ENCODE measurements around the gene FAM89B. TPM values are rescaled to one million over a fixed set of nuclear protein-coding genes. Genes with fewer than 3 reads are reported as not detected.

The FAM89B gene
- total RNA-seq, 1 donor from 2014 or later: 14.6 TPM

DNA sequence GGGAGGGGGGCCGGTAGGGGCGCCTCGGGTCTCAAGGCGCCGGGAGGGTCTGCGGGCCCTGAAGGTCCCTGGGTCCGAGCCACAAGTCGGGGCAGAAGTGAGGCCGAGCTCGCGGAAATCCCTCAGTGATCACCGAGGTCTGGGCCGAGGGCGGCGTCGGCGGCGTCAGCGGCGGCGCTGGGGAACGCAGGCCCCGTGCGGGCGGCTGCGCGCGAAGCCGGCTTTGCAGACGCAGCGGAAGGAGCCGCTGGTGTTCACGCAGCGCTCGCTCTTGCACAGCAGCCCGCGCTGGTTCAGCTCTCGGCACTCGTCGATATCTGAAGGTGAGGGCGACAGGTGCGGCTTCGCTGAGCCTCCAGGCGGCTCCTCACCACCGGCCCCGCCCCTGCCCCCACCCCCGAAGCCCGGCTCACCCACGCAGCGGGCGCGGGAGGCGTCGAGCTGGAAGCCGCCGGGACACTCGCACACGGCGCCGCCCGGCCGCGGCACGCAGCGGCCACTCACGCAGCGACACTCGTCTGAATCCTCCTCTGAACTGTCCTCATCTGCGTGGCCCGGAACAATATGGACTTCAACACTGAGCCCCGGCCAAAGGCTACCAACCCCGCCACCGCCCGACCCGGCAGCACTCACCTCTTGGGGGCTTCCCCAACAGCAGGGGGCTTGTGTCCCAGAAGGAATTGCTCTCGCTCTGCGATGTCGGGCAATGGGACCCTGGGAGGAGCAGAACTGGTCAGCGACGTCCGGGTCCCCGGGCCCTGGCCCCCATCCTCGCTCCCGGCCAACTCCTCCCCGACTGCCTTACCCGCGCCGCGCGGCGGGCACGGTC is 33.2 kb upstream of the FAM89B start:
- Histone ChIP-seq H3K36me3 (ENCODE audit: control insufficient read depth in 3 of 3, insufficient read depth in 3 of 3, low read length in 3 of 3) (peaks cover 30 to 37% (median 36%) of the 10 kb centered on the region in 3 donors), H3K4me3 (ENCODE audit: low read length in 3 of 3) (no peak overlapping the region), H3K27ac (ENCODE audit: low read depth, low read length) (no peak overlapping the region)

DNA sequence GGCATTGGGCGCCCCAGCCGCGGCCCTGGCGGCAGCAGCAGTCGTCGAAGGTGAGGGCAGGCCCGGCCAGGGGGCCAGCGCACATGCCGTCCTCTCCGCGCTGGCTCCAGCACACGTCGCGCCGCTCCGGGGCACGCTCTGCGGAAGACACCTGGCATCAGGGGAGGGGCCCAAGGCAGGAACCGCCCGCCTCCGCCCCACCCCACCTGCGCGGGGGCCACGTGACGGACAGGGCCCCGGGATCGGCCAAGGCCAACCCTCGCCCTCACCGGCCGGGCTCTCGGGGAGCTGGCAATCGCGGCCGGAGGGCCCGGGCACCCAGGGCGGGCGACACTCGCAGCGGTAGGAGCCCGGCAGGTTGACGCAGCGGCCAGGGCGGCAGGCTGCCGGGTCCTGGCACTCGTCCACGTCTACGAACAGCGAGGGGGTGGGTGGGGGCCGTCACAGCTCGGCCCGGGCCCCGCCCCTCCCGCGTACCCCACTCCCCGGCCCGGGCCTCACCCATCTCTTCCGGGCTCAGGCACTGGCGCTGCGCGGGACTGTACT is 32.5 kb upstream of the FAM89B start:
- H3K36me3 ChIP-seq (ENCODE audit: control insufficient read depth in 3 of 3, insufficient read depth in 3 of 3, low read length in 3 of 3): peaks cover 31 to 41% (median 37%) of the 10 kb centered on the region in 3 donors
- H3K27ac ChIP-seq (ENCODE audit: low read depth, low read length): peak overlapping the region; percentile 69

More for the DNA sequence above, 33.2 kb upstream of the FAM89B start:
- H3K9ac ChIP-seq (ENCODE audit: low read depth in 1 of 3, low read length in 3 of 3): peak overlapping the region in 1 of 3 donors; percentile 74
- H3K27me3 ChIP-seq (ENCODE audit: control insufficient read depth in 3 of 3, insufficient read depth in 3 of 3, low read length in 3 of 3): no peaks in the 10 kb centered on the region
- H3K9me3 ChIP-seq (ENCODE audit: control insufficient read depth in 3 of 3, low read length in 3 of 3): no peaks in the 10 kb centered on the region
- H3K4me1 ChIP-seq (ENCODE audit: control insufficient read depth in 3 of 3, insufficient read depth in 3 of 3, low read length in 3 of 3): peaks cover 11 to 25% (median 20%) of the 10 kb centered on the region in 3 donors

DNA sequence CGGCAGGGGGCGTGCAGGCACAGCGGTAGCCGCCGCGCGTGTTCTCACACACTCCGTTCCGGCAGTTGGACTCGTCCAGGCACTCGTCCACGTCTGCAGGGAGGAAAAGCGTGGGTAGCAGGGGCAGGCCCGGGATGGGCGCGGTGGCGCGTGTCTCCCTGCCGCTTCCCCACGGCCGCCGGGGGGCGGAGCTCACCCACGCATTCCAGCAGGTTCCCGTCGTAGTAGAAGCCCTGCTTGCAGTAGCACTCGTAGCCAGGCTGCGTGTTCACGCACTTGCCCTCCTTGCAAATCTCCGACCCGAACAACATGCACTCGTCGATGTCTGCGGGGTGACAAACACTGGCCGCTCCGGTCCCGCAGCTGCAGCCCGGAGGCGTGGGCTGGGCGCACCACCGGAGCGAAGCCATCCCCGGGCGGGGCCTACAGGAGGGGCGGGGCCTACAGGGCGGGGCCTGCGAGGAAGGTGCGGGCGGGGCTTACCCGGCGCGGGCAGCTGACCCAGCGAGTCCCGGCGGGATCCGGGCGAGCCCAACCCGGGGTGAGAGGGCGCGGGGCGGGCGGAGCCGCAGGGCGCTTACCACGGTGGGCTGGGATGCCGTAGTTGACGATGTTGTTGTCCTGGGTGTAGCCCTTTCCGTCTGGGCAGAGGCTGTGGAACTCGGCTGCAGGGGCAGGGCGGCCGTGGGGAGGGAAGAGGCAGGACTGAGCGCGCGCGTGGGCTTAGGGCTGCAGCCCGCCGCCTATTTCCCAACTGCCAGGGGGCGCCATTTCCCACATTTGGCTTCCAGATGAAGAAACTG is 31.8 kb upstream of the FAM89B start:
- peak overlapping the region; percentile 69 for H3K27ac ChIP-seq (ENCODE audit: low read depth, low read length)
- no peaks in the 10 kb centered on the region for H3K27me3 ChIP-seq (ENCODE audit: control insufficient read depth in 3 of 3, insufficient read depth in 3 of 3, low read length in 3 of 3)
- H3K4me3 ChIP-seq (ENCODE audit: low read length in 3 of 3): peak overlapping the region; percentile 82 to 88 (median 84)
- no peaks in the 10 kb centered on the region for H3K9me3 ChIP-seq (ENCODE audit: control insufficient read depth in 3 of 3, low read length in 3 of 3)
- H3K4me1 ChIP-seq (ENCODE audit: control insufficient read depth in 3 of 3, insufficient read depth in 3 of 3, low read length in 3 of 3): peaks cover 11 to 25% (median 20%) of the 10 kb centered on the region in 3 donors
- H3K36me3 ChIP-seq (ENCODE audit: control insufficient read depth in 3 of 3, insufficient read depth in 3 of 3, low read length in 3 of 3): peaks cover 26 to 37% (median 36%) of the 10 kb centered on the region in 3 donors
- H3K9ac ChIP-seq (ENCODE audit: low read depth in 1 of 3, low read length in 3 of 3): peak overlapping the region; percentile 60 to 85 (median 68)

More for the DNA sequence above, 32.5 kb upstream of the FAM89B start:
- no peaks in the 10 kb centered on the region for H3K9me3 ChIP-seq (ENCODE audit: control insufficient read depth in 3 of 3, low read length in 3 of 3)
- H3K27me3 ChIP-seq (ENCODE audit: control insufficient read depth in 3 of 3, insufficient read depth in 3 of 3, low read length in 3 of 3): no peaks in the 10 kb centered on the region
- H3K9ac ChIP-seq (ENCODE audit: low read depth in 1 of 3, low read length in 3 of 3): peak overlapping the region; percentile 56 to 74 (median 57)
- peak overlapping the region in 2 of 3 donors; percentile 84 to 88 for H3K4me3 ChIP-seq (ENCODE audit: low read length in 3 of 3)
- H3K4me1 ChIP-seq (ENCODE audit: control insufficient read depth in 3 of 3, insufficient read depth in 3 of 3, low read length in 3 of 3): peaks cover 11 to 25% (median 20%) of the 10 kb centered on the region in 3 donors

DNA sequence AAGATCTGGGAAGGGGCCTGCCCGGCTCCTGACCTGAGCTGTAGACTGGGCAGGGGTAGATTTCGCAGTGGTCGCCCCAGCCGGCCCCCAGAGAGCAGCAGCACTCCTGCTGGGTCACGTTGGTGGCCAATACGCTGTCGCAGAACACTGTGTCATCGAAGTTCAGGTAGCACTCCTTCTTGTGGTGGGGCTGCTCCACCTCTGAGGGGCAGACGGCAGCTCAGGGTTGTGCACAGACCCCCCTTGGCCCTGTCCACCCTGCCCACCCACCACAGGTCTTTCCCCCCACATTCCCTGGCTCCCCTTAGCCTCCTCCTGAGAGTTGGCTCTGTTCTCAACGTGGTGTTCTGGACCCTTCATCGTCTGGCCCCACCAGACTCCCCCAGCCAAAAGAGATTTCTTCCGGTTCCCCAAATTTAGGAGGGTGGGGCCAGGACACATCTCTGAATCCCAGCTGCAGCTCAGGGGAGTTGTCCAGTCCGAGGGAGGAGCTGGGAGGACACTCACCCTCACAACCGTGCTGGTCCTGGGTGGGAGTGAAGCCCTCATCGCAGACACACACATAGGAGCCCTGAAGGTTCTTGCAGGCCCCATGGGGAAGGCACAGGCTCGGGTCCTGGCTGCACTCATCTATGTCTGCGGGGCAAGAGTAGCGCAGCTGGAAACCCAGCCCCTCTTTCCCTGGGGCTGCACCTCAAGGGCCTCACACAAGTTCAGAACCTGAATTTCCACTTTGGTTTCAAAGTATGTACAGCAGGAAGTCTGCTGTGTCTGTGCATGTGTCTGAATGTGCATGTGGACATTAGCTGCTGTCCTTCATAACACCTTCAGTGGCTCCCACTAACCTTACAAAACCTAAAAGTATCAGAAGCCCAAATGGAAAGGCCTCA is 31.0 kb upstream of the FAM89B start:
- Histone ChIP-seq H3K9ac (ENCODE audit: low read depth in 1 of 3, low read length in 3 of 3) (peak overlapping the region; percentile 60 to 85 (median 68)), H3K36me3 (ENCODE audit: control insufficient read depth in 3 of 3, insufficient read depth in 3 of 3, low read length in 3 of 3) (peaks cover 18 to 32% (median 29%) of the 10 kb centered on the region in 3 donors)

DNA sequence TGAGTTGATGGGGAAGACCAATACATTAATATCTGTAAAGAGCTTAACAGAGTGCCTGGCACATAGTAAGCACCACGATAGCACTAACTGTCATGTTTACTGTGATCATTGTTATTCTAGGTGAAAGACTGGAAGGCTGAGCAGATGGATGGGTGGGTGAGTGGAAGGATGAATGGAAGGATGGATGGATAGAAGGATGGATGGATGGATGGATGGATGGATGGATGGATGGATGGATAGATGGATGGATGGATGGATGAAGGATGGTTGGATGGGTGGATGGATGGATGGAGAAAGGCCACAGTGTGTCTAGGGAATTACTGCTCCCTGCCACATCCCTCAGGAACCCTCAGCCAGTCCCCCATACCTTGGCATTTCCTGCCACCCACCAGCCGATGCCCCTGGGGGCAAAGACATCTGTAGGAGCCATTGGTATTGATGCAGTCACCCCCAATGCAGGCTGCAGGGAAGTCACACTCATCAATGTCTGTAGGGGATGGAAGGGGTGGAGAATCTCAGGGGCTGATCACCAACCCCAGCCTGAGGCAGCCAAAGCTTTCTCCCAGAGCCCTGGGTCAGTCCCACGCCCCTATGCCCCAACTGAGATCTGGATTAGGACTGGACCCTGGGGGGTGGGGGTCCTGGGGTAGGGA is 29.5 kb upstream of the FAM89B start:
- Histone ChIP-seq H3K27me3 (ENCODE audit: control insufficient read depth in 3 of 3, insufficient read depth in 3 of 3, low read length in 3 of 3) (no peaks in the 10 kb centered on the region), H3K4me3 (ENCODE audit: low read length in 3 of 3) (no peak overlapping the region), H3K9ac (ENCODE audit: low read depth in 1 of 3, low read length in 3 of 3) (no peak overlapping the region), H3K27ac (ENCODE audit: low read depth, low read length) (no peak overlapping the region), H3K36me3 (ENCODE audit: control insufficient read depth in 3 of 3, insufficient read depth in 3 of 3, low read length in 3 of 3) (peaks cover 17 to 29% (median 26%) of the 10 kb centered on the region in 3 donors), H3K9me3 (ENCODE audit: control insufficient read depth in 3 of 3, low read length in 3 of 3) (no peaks in the 10 kb centered on the region), H3K4me1 (ENCODE audit: control insufficient read depth in 3 of 3, insufficient read depth in 3 of 3, low read length in 3 of 3) (peaks cover 11 to 25% (median 20%) of the 10 kb centered on the region in 3 donors)

More for the DNA sequence above, 31.0 kb upstream of the FAM89B start:
- Histone ChIP-seq H3K9me3 (ENCODE audit: control insufficient read depth in 3 of 3, low read length in 3 of 3) (no peaks in the 10 kb centered on the region), H3K4me1 (ENCODE audit: control insufficient read depth in 3 of 3, insufficient read depth in 3 of 3, low read length in 3 of 3) (peaks cover 11 to 25% (median 20%) of the 10 kb centered on the region in 3 donors), H3K4me3 (ENCODE audit: low read length in 3 of 3) (peak overlapping the region; percentile 82 to 88 (median 84)), H3K27ac (ENCODE audit: low read depth, low read length) (peak overlapping the region; percentile 69), H3K27me3 (ENCODE audit: control insufficient read depth in 3 of 3, insufficient read depth in 3 of 3, low read length in 3 of 3) (no peaks in the 10 kb centered on the region)

DNA sequence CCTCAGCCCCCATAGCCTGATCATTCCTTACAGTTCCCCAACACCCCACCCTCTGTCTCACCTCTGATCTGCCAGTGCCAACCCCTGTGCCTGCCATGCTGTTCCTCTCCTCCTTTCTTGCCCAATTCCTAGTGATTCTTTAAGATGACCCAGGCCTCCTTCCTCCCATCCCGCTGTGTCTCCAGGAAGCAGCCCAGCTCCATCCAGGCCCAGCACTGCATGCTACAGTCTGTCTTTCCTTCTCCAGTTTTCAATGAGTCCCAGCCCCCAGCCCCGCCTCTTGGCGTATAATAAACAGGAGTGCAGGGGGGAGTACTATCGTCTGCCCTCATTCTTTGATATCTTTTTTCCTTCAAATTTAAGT is 26.5 kb upstream of the FAM89B start:
- Histone ChIP-seq H3K27me3 (ENCODE audit: control insufficient read depth in 3 of 3, insufficient read depth in 3 of 3, low read length in 3 of 3) (no peaks in the 10 kb centered on the region), H3K9ac (ENCODE audit: low read depth in 1 of 3, low read length in 3 of 3) (no peak overlapping the region), H3K9me3 (ENCODE audit: control insufficient read depth in 3 of 3, low read length in 3 of 3) (no peaks in the 10 kb centered on the region), H3K36me3 (ENCODE audit: control insufficient read depth in 3 of 3, insufficient read depth in 3 of 3, low read length in 3 of 3) (peaks cover 24 to 36% (median 24%) of the 10 kb centered on the region in 3 donors), H3K27ac (ENCODE audit: low read depth, low read length) (no peak overlapping the region), H3K4me1 (ENCODE audit: control insufficient read depth in 3 of 3, insufficient read depth in 3 of 3, low read length in 3 of 3) (peaks cover 11 to 12% (median 11%) of the 10 kb centered on the region in 3 donors), H3K4me3 (ENCODE audit: low read length in 3 of 3) (no peak overlapping the region)

DNA sequence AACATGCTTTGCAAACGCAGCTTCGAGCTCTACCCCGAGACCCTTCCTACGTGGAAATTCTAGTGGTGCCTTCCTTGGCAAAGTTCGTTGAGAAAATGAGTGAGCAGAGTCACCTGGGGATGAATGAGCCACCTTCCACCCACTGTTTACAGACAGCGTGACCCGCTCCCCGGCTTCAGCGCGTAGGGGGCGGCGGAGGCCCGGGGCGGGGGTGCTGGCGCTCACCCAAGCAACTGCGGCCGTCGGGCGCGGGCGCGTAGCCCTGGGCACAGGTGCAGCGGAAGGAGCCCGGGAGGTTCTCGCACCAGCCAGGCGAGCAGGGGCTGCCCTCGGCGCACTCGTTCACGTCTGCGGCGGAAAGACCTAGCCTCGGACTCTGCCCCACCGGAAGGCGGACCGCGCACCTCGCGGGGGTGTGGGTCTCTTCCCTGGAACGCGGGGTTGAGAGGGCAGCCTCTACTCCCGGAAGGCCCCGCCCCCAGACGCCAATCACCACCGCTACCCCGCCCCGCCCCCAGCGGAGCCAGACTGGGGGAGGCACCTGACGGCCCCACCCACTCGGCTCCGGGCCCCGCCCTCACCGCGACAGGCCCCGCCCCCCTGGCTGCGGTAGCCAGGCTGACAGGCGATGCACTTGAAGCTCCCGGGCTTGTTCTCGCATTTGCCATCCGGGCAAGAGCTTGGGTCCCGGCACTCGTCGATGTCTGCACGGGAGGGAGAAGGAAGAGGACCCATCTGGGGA is 25.9 kb upstream of the FAM89B start:
- Histone ChIP-seq H3K4me3 (ENCODE audit: low read length in 3 of 3) (no peak overlapping the region), H3K9ac (ENCODE audit: low read depth in 1 of 3, low read length in 3 of 3) (no peak overlapping the region), H3K4me1 (ENCODE audit: control insufficient read depth in 3 of 3, insufficient read depth in 3 of 3, low read length in 3 of 3) (peaks cover 6 to 7% (median 6%) of the 10 kb centered on the region in 3 donors), H3K27me3 (ENCODE audit: control insufficient read depth in 3 of 3, insufficient read depth in 3 of 3, low read length in 3 of 3) (no peaks in the 10 kb centered on the region), H3K27ac (ENCODE audit: low read depth, low read length) (no peak overlapping the region), H3K36me3 (ENCODE audit: control insufficient read depth in 3 of 3, insufficient read depth in 3 of 3, low read length in 3 of 3) (peaks cover 24 to 42% (median 29%) of the 10 kb centered on the region in 3 donors), H3K9me3 (ENCODE audit: control insufficient read depth in 3 of 3, low read length in 3 of 3) (no peaks in the 10 kb centered on the region)

DNA sequence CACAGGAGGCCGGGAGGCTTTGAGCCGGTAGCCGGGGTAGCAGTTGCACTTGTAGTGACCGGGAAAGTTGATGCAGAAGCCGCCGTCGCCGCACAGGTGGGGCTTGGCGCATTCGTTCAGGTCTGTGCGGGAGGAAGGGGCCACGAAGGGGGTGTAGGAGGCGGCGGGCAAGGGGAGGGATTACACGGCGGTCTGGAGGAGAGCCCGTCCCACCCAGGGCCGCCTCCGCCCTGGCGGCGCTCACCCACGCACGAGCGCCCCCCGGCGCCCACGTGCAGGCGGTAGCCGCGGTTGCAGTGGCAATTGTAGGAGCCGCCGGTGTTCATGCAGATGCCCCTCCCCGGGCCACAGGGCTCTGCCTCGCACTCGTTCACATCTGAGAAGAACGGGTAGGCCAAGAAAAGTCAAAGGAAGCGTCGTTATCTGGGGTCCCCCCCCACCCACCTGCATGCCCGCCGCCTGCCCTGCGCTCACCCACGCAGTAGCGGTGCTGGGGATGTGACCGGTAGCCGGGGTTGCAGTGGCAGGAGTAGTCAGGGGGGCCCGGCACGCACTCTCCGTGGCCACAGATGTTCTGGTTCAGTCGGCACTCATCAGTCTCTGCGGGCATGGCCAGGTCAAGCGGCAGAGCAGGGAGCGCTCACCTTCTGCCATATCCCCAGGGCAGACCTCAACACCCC is 24.8 kb upstream of the FAM89B start:
- Histone ChIP-seq H3K9me3 (ENCODE audit: control insufficient read depth in 3 of 3, low read length in 3 of 3) (no peaks in the 10 kb centered on the region), H3K4me1 (ENCODE audit: control insufficient read depth in 3 of 3, insufficient read depth in 3 of 3, low read length in 3 of 3) (peaks cover 9 to 12% (median 11%) of the 10 kb centered on the region in 3 donors), H3K4me3 (ENCODE audit: low read length in 3 of 3) (no peak overlapping the region), H3K27me3 (ENCODE audit: control insufficient read depth in 3 of 3, insufficient read depth in 3 of 3, low read length in 3 of 3) (no peaks in the 10 kb centered on the region), H3K36me3 (ENCODE audit: control insufficient read depth in 3 of 3, insufficient read depth in 3 of 3, low read length in 3 of 3) (peaks cover 35 to 47% (median 37%) of the 10 kb centered on the region in 3 donors), H3K27ac (ENCODE audit: low read depth, low read length) (no peak overlapping the region), H3K9ac (ENCODE audit: low read depth in 1 of 3, low read length in 3 of 3) (no peak overlapping the region)
